HG02763 (cell line): ENCODE measurements around the gene ADAMTS2.

ENCODE experiments used
- ATAC-seq: cut with Tn5 transposase; IDR thresholded peaks from one replicate; pipeline ENCODE4 v1.9.1; 2021; ENCODE audit warnings: mild to moderate bottlenecking, moderate library complexity; ENCODE audit not compliant: unreplicated experiment

ADAMTS2 gene

DNA sequence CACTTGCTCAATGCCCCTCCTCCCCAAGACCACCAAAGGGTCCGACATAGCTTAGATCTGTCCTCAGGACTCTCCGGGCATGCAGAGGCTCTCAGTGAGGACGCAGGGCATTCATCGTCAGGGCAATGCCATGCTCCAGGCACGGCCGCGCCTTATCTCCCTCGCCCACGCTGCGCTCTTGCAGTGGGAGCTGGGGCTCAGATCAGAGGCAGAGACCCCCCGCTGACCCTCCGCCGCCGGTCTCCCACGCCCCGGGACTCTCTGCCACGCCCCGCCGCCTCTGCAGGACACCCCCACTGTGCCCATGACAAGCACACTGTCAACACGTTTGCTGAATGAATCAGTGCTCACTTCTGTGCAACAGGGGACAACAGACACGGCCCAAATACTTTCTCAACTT, 140.7 kb downstream of the ADAMTS2 start:
- ATAC-seq, result no peak

DNA sequence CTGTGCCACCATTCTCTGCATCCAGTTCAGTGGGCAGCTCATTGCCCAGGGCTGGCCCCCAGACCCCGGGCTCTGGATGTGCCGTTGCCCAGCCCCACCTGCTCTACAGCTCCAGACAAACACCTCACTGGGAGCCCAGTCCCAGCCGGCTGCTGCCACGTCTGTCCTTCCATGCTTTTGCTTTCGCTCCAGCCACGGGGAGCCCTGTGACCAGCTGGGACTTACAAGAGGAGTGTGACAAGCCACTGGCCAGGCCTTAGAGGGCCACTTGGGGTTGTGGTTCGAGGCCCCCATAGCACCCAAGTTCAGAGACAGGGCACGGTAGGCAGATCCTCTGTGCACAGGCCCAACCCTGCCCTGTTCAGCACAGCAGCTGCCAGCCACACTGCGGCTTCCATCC, 142.0 kb downstream of the ADAMTS2 start:
- ATAC-seq, result no peak

DNA sequence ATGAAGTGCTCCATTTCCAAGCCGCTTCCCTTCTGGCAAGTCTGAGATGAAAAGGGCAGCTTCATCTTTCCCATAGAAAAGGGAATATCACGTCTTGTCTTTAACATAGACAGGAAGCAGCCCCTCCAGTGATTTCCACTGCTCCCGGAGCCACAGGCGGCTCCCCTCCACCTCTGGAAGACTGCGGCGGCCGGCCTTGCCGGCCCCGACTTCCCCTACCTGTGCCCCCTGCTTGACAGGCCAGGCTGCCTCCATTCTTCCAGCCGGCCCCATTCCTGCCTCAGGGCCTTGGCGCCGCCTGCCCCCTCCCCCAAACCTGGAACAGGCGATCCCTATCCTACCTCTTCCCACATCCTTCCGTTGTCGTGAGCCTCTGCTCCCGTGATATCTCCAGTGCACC, 143.3 kb downstream of the ADAMTS2 start:
- ATAC-seq, result no peak

DNA sequence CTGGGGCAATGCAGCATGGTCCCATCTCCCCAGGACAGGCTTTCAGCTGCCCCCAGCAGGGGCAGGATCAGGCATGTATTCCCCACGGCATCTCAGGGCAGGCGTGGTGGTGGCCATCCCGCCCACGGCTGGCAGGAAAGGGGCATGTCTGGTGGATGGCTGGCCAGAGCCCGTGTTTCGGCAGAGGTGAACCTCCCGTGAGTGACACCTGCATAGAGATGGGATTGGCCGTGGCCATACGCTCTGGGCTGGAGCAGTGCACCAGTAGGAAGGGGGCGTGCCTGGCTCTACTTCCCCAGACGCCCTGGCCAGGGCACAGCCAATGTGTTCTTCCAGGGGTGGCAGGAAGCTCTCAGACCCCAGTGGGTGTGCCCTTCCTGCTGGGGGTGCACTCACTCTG, 146.0 kb downstream of the ADAMTS2 start:
- no peak for ATAC-seq

DNA sequence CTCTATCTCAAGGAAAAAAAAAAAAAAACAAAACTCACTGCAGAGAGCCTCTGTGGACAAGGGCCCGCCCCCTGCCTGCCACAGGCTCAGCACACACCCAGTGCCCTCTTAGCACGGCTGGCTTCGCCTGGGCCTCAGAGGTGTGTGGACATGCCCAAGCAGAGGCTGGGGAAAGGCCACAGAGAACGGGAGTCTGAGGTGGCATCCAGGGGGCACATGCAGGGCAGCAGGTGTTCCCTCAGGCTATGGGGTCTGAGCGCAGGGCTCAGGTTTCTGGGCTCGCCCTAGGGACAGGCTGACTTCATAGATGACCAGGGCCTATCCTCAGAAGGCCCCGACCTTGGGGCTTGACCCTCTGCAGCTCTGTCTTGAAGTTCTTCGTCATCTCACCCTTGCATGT, 146.4 kb downstream of the ADAMTS2 start:
- no peak for ATAC-seq

DNA sequence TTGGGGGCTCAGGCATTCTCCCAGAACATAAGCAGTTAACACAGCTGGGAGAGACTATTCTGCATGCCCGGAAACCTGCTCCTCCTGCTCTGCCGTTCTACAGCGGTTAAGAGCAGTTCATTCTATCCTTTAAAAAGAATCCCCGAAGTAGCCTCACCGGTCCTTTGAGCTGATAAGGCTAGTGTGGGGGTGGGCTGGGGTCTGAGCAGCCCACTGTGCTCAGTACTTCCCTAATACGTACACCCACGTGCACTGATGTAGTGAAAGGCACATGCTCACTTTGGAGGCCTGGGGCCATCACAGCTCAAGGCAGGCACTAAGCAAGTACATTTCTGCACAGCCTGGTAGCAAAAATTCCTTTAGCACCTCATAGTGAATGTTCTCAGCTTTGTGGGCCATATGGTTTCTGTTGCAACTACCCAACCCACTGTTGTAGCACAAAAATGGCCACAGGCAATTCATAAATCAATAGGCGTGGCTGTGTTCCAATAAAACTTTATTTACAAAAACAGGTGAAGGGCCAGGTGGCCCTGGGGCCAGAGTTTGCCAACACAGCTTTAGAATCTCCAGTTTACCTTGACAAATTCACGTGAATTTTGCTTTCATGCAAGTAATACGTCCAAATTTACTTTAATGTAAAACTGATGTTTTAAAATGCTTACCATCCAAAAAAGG, 148.7 kb downstream of the ADAMTS2 start:
- ATAC-seq, result no peak

DNA sequence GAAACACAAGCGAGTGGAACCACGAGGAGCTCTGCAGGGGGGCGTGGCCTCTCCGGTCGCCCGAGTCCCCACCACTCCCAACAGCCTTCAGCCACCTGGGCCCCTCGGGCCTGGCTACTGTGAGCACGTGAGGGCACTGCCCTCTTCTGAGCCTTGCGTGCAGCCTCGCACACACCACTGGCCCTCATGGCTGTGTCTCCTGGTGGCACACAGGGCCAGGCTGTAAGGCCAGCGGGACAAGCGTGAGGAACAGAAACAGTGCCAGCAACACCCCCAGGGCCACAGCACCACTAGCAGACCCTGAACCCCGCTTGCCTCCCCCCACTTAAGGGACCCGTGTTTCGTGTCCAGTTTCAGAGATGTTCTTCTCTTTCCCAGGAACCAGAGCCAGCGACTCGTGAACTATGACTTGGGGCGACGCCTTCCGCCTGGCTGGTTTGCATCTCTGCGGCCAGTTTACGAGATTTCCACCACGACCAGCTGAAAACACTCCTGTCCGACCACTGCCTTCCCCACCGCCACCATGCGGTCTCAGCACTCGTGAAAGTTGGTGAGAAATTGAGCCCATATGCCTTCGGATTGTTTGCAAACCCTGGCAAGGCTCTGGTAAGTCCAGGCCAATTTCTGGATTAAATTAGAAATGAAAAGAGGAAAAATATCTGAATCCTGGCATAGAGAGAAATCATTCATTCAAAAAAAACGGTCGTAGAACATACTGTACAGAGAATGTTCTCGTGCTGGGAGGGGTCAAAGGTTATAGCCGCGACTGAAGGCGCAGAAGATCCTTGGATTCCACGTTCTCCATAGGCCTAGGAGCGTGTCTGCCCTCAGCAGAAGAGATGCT, 149.5 kb downstream of the ADAMTS2 start:
- ATAC-seq, result no peak

DNA sequence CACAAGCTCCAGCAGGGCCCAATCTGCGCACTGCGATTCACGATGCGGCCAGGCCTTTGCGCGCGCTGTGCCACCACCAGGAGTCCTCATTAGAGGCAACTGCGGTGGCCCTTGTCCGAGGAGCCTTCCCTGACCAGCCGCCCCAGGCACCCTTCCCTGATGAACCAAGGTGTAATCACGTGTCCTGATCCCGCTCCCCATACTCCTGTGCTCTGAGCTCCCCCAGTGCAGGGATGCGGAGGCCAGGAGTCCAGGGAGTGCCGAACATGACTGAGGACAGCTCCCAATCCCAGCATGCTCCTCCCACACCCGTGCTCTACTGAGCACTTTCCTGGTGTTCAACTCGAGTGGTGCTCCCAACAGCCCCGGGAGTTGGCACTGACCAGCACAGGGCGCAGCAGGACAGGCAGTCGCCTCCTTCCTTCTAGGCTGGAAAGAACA, 150.3 kb downstream of the ADAMTS2 start:
- no peak for ATAC-seq

DNA sequence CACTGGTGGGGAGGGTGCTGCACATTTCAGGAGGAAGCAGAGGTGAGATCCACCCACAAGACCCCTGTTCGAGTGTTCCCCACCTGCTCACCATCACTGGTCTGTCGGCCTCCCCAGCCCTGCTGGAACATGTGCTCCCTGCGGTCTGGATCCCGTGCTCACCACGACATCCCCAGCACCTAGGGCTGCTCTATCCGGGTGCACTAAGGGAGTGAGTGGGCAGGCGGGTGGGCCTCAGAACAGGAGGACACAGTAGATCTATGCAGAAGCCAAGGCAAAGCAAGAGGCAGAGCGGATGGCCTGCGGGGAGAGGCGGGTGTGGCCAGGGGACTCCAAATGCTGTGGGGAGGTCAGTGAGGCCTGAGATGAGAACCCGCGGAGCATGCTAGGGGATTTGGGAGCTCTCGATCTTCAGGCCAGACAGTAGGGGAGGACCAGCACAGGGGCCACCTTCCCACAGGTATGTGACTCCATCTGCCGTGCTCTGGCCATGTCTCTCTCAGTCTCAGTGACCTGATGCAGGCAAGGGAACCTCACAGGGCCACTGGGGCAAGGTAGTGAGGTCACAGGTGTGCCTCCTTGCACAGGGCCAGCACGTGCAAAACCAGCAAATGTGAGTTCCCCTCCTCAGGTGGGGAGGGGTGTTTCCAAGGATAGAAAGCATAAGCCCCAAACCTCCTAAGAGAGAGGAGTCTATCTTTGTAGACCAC, 150.9 kb downstream of the ADAMTS2 start:
- ATAC-seq, result no peak

DNA sequence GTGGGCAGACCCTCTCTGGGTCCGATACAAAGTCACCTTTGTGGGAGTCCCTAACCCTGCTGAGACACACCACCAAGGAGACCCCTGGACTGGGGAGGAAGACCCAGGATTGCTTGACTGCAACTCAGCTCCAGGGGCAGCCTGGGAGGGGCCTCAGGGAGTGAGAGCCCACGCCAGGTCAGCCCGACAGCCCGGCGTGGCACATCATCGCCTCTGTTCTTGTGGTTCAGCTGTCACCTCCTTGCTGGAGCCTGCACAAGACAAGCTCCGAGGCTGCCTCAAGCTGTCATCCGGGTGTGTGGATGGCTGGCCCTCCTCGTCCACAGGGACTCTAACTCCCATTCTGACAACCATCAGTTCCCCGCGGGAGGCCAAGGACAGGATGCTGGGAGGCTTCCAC, 151.5 kb downstream of the ADAMTS2 start:
- no peak for ATAC-seq

DNA sequence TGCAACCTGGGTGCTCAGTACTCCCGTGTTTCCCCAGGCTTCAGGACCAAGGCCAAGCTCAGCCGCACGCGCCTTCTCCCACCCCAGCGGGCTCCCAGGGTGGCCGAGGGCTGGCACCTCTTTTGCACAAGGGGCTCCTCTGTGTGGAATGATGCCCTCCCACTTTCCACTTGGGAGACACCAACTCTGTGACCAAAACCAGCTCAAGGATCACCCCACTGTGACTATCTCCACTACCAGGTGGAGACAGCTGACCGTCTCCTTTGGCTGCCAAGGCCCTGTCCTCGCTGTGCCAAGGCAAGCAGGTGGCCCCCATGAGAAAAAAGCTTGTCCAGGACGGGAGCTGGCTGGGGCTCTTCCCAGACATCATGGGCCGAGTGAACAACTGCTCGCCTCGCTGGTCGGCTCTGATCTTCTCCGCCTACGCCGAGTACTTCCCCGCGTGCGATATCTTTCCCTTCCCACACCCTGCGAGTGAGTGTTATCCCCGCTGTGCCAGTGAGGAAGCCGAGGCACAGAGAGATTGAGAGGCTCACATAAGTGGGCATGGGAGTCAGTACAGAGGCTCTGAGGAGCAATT, 152.3 kb downstream of the ADAMTS2 start:
- ATAC-seq, result no peak

DNA sequence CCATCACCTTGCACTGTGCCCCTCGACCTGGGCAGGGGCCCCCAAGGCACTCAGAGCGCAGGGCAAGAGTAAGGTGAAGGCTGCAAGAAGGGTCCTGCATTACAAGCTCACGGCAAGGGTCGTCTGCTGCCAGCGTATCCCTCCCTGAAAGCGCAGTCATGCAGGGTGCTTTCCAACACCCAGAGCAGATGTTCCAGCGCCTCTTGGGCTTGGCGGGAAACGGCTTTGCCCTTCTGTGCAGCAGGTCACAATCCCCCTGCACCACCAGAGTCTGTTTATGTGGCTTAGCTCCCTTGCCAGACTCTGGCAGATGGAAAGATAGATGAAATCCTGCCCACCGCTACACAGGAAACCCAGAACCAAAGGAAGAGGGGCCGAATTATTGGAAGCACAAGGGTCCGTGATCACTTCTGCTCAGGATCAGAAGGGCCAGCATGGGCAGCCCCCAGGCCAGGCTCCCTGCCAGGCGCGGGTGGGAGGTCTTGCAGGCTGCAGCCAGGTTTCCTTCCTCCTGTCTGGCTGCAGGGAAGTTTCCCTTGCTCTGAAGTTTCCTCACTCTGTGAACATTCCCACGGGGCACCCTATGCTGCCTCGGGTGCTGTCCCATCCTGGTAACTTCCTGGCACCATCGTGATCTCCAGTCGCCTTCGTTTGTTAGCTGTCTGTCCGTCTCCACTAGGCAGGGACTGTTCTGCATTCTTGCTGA, 152.9 kb downstream of the ADAMTS2 start:
- no peak for ATAC-seq

DNA sequence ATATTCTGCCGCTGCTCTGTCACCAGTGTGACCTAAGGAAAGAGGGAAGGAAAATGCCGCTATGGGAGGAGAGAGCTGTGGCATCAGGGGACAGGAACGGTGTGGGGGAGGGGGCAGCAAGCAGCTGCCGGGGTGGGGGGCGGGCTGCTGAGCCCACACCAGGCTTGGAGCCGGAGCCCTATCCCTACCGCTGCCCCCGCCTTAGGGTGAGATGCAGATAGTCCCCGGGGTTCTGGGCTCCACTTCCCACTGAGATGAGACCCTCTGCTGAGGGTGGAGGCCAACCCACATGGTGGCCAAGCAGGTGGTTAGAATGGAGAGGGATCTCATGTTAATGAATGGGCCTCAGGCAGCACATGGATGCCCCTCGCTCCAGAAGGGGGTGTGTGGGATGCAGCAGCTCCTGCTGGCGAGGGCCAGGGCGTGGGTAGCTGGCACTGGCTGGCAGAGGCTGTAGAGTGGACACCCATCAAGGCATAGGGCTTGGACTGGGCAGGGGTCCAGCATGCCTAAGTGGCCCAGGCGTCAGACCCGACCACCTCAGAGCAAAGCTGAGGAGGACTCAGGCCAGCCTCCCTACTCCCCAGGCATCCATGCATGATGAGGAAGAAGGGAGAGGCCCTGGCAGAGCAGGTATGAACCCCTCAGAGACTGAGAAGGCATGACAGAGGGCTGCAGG, 153.6 kb downstream of the ADAMTS2 start:
- ATAC-seq, result no peak

DNA sequence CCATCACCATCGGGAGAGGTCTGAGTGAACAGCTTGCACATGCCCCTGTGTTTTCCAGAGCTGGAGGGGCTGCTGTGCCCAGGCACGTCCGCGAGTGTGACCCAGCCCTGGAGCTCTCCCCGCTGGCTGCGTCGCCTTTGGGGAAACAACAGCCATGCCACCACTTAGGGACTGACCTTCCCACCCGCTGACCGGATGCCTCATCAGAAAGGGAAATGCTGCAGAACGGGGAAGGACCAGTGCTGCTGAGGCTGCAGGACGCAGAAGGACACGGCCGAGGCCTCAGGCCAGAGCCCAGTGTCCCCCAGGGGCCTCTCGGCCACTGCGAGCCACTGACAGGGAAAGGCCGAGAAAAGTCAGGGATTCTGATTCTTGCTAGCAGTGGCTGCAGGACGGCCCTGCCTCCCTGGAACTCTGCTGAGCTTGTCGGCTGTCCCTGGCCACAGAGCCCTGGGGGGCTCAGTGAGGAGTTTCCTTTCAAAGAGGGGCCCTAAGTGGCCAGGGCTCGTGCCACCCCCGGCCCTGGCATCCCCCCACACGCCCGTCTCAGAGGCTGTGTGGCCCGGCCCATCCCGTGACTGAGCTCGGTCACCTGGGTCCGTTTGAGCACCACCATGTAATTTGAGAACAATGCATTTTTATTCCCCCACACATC, 154.3 kb downstream of the ADAMTS2 start:
- no peak for ATAC-seq

DNA sequence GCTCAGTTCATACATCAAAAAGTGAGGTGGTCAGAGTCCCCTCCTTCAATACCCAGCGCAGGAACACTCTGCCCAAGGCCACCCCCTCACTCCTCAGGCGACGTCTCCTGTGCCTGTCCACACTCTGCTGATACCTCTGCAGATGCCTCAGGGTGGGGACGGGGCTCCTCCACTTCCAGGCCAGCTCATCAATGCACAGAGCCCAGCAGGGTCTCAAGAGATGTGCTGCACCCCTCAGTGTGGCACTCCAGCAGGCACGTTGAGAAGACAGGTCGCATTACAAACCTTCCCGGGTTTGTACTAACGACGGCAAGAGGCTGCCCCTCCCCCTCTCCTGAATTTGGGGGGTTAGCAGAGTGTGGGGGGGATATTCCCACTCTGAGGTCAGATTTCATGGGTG, 156.6 kb downstream of the ADAMTS2 start:
- ATAC-seq, result no peak

DNA sequence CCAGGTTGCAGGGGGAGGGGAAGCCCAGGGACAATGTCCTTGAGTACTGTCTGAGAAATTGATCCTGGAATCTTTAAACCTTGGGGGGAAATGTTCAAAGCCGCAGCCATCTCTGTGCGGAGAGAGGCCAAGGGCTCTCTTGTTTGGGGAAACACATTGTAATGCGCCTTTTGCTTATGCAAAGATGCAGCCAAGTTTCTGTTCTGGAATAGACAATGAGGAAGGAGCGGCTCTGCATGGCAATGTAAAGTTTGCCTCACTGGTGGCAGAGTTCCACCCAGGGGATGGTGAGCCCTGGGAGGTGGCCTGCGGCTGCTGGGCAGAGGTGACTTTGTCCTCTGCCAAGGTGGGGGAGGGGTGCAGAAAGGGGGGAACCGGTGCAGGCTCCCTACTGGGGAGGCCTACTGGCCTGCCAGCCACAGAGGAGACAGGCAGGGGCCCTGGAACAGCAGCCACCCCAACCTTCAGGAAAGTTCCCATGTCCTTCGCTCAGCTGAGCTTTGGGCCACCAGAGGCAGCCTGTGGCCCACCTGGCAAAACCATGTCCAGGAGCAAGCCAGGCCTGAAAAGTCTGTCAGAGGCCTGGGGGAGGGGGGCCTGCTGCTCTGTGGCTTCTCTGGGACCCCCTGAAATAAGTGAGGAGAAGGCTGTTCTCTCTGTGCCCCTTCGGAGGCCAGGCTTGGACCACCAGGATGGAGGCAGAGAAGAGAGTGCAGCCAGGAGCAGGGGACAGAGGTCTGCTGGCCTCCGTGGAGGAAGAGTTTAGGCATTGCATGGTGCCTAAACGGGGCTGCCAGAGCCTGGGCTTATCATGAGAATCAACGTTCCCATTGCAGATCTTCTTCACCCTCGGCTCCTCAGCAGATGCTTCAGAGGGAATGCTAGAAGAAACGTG, 157.3 kb downstream of the ADAMTS2 start:
- no peak for ATAC-seq

DNA sequence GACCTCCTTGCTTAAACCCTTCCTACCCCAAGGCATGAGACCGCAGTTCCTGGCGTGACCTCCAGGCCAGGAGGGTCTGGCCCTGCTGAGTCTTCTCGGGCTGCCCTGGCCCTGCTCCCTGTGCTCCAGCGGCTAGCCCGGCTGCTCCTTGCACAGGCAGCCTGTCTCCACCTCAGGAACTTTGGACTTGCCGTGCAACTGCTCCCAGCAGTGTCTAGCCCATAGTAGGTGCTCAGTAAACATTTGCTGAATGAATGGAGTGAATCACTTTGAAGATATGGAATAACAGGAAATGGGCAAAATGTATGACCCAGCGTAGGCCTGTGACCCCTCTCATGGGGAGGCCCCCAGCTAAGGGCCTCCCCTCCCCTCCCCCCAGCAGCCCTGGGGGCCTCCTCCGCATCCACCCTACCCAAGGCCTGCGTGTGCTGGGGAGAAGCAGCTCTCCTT, 158.0 kb downstream of the ADAMTS2 start:
- no peak for ATAC-seq

DNA sequence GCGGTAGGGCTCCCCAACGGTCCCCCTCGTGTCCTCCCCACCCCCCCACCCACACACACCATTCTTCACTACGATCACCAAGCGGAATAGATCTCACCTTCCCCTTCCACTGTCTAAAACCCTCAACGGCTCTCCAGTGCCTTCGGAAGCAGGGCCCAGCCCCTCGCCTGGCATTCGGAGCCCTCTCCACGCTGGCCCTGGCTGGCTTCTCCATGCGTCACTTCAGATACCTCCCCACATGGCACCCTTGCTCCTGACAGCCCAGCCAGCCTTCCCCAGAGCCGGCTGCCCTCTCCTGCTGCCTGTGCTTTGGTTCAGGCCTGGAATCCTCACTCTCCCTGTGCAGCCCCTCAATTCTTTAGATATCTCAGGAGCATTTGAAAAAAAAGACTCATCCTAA, 158.5 kb downstream of the ADAMTS2 start:
- ATAC-seq, result no peak

DNA sequence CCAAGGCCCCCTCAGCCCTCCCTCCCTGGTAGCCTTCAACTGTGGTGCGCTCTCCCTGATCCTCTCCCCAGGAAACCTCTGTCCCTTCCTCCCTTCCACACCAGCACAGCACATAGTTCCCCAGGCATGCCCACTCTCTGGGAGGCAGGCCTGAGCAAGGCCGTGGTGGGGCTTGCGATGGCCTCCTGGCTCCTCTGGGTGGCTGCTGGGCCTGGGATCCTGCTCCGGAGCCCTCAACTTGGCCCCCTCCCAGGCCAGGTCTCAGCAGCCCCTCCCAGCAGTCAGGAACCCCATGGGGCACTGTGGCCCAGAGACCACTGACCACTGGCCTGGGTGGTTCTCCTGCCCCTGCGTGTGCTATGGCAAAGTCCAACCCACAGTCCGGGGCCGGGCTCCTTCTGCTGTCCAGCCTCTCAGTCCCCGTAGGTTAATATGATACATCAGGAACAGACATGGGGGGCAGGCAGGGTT, 159.3 kb downstream of the ADAMTS2 start:
- ATAC-seq, result no peak
